HL-60 (cell line): ENCODE results near the gene PTCD1.

Source experiments
- DNase-seq, 2 experiments: peaks; one replicate each; pipeline ENCODE4 v3.0.0-alpha.2; 2010 to 2020; ENCODE audit warnings: low read depth in 1 of 2, low spot score in 1 of 2
- H3K27ac ChIP-seq: fragments of 250-450 bp; sonication (Bioruptor Pico); replicated peaks from 2 replicates; pipeline ENCODE4 v1.5.1; 2020; ENCODE audit warnings: mild to moderate bottlenecking, moderate library complexity
- H3K27me3 ChIP-seq: fragments of 250-450 bp; sonication (Bioruptor Pico); 2 replicates; pipeline ENCODE4 v1.5.1; 2021; ENCODE audit warnings: mild to moderate bottlenecking, moderate library complexity; ENCODE audit not compliant: insufficient read depth, poor library complexity, severe bottlenecking
- H3K4me3 ChIP-seq: replicated peaks from 2 replicates; pipeline ENCODE4 v1.5.1; 2011; ENCODE audit warnings: mild to moderate bottlenecking, control low read depth, low read length; ENCODE audit not compliant: insufficient read depth
- GABPA ChIP-seq: IDR thresholded peaks from 2 replicates; pipeline ENCODE4 v1.6.1; 2012; ENCODE audit warnings: low read depth
- POLR2AphosphoS5 ChIP-seq: IDR thresholded peaks from 2 replicates; pipeline ENCODE4 v1.6.1; 2012; ENCODE audit warnings: low read depth
- SPI1 ChIP-seq: IDR thresholded peaks from 2 replicates; pipeline ENCODE4 v1.6.1; 2012; ENCODE audit warnings: low read depth, mild to moderate bottlenecking, borderline replicate concordance
- TF ChIP-seq, protein P1 (sequence below): IDR thresholded peaks from 2 replicates; pipeline ENCODE4 v1.6.1; 2012; ENCODE audit warnings: low read depth; ENCODE audit not compliant: insufficient replicate concordance
- TF ChIP-seq, protein P2 (sequence below): IDR thresholded peaks from one replicate; pipeline ENCODE4 v1.5.1; 2011; ENCODE audit warnings: low read length, control low read depth, inconsistent platforms; ENCODE audit not compliant: insufficient read depth

The PTCD1 gene

GRCh38 chr7:99403764-99404163 is 34.8 kb downstream of the PTCD1 start:
- H3K4me3 ChIP-seq = no peak overlapping the region
- no peaks in the 10 kb centered on the region for H3K27me3 ChIP-seq
- DNase-seq = no peak
- TF ChIP-seq, protein P1, sequence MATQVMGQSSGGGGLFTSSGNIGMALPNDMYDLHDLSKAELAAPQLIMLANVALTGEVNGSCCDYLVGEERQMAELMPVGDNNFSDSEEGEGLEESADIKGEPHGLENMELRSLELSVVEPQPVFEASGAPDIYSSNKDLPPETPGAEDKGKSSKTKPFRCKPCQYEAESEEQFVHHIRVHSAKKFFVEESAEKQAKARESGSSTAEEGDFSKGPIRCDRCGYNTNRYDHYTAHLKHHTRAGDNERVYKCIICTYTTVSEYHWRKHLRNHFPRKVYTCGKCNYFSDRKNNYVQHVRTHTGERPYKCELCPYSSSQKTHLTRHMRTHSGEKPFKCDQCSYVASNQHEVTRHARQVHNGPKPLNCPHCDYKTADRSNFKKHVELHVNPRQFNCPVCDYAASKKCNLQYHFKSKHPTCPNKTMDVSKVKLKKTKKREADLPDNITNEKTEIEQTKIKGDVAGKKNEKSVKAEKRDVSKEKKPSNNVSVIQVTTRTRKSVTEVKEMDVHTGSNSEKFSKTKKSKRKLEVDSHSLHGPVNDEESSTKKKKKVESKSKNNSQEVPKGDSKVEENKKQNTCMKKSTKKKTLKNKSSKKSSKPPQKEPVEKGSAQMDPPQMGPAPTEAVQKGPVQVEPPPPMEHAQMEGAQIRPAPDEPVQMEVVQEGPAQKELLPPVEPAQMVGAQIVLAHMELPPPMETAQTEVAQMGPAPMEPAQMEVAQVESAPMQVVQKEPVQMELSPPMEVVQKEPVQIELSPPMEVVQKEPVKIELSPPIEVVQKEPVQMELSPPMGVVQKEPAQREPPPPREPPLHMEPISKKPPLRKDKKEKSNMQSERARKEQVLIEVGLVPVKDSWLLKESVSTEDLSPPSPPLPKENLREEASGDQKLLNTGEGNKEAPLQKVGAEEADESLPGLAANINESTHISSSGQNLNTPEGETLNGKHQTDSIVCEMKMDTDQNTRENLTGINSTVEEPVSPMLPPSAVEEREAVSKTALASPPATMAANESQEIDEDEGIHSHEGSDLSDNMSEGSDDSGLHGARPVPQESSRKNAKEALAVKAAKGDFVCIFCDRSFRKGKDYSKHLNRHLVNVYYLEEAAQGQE = no peak
- TF ChIP-seq SPI1 (no peak), GABPA (no peak), POLR2AphosphoS5 (no peak)
- TF ChIP-seq, protein P2, sequence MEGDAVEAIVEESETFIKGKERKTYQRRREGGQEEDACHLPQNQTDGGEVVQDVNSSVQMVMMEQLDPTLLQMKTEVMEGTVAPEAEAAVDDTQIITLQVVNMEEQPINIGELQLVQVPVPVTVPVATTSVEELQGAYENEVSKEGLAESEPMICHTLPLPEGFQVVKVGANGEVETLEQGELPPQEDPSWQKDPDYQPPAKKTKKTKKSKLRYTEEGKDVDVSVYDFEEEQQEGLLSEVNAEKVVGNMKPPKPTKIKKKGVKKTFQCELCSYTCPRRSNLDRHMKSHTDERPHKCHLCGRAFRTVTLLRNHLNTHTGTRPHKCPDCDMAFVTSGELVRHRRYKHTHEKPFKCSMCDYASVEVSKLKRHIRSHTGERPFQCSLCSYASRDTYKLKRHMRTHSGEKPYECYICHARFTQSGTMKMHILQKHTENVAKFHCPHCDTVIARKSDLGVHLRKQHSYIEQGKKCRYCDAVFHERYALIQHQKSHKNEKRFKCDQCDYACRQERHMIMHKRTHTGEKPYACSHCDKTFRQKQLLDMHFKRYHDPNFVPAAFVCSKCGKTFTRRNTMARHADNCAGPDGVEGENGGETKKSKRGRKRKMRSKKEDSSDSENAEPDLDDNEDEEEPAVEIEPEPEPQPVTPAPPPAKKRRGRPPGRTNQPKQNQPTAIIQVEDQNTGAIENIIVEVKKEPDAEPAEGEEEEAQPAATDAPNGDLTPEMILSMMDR = no peak
- no peak overlapping the region for H3K27ac ChIP-seq

DNA sequence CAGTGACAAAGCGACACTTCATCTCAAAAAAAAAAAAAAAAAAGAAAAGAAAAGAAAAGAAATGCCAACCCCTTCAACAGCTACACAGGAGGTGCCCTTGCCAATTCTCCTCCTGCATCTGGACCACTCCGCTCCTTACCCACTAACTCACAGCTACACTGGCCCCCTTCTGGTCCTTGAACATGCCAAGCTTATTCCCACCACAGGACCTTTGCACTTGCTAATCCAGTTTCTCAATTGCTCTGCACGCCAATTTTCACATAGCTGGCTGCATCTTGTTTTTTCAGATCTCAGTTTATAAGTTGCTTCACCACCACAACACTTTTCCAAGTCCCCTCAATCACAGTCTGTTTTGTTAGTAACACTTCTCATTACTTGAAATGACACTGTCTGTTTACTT is 35.7 kb downstream of the PTCD1 start:
- Histone ChIP-seq H3K4me3 (no peak overlapping the region), H3K27me3 (no peaks in the 10 kb centered on the region), H3K27ac (no peak overlapping the region)
- DNase-seq = no peak
- TF ChIP-seq POLR2AphosphoS5 = no peak
- TF ChIP-seq, protein P1 = no peak
- TF ChIP-seq GABPA = no peak
- TF ChIP-seq, protein P2 = no peak
- TF ChIP-seq SPI1 = no peak

DNA sequence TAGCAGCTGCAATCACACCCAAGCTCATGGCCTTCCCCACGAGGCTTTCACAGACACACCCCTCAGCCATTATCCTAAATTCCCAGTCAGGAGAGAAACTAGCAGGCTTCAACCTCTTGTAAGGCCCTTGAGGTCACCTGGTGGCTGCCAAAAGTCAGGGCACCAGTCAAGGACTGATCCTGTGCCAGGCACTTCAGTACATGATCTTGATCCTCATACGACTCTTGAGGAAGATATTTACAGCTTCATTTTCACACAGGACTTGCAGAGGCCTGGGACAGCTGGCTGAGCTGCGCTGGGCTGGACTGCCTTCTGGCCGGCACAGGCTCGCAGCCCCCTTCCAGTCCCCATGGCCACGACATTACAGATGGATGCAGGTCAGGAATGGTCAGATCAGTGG is 39.0 kb downstream of the PTCD1 start:
- DNase-seq = no peak

More for the DNA sequence above, 39.0 kb downstream of the PTCD1 start:
- TF ChIP-seq, protein P1 = no peak
- TF ChIP-seq SPI1 (no peak), GABPA (no peak), POLR2AphosphoS5 (no peak)
- TF ChIP-seq, protein P2 = no peak
- no peaks in the 10 kb centered on the region for H3K27me3 ChIP-seq
- no peak overlapping the region for H3K27ac ChIP-seq
- H3K4me3 ChIP-seq = no peak overlapping the region
